SK-N-SH treated with all-trans-retinoic acid at 6 μM for 48 hours (cell line): ENCODE results near the gene ZNF91.

Experiments used
- ARNTL ChIP-seq: fragments of 450-650 bp; formaldehyde crosslinking; IDR thresholded peaks from 2 replicates; pipeline ENCODE4 v1.5.0; 2020; ENCODE audit warnings: low read depth, mild to moderate bottlenecking, moderate library complexity, borderline replicate concordance
- BACH2 ChIP-seq: fragments of 250-450 bp; sonication (Bioruptor Pico); IDR thresholded peaks from 2 replicates; pipeline ENCODE4 v1.9.0; 2021; ENCODE audit warnings: mild to moderate bottlenecking, borderline replicate concordance
- ESRRG ChIP-seq: fragments of 250-450 bp; sonication (Bioruptor Pico); IDR thresholded peaks from 2 replicates; pipeline ENCODE4 v1.6.1; 2021; ENCODE audit warnings: mild to moderate bottlenecking
- GLIS3 ChIP-seq: fragments of 250-450 bp; sonication (Bioruptor Pico); IDR thresholded peaks from 2 replicates; pipeline ENCODE4 v1.5.0; 2020; ENCODE audit warnings: mild to moderate bottlenecking, moderate library complexity
- RARB ChIP-seq: fragments of 250-450 bp; sonication (Bioruptor Pico); IDR thresholded peaks from 2 replicates; pipeline ENCODE4 v1.8.0; 2021; ENCODE audit warnings: mild to moderate bottlenecking, moderate library complexity
- TCF4 ChIP-seq: fragments of 250-450 bp; sonication (Bioruptor Pico); IDR thresholded peaks from 2 replicates; pipeline ENCODE4 v1.8.0; 2021; ENCODE audit warnings: mild to moderate bottlenecking, moderate library complexity, borderline replicate concordance
- ZFP3 ChIP-seq: fragments of 250-450 bp; sonication (Bioruptor Pico); IDR thresholded peaks from 2 replicates; pipeline ENCODE4 v1.5.0; 2020; ENCODE audit warnings: mild to moderate bottlenecking, moderate library complexity
- ZFP30 ChIP-seq: fragments of 450-650 bp; formaldehyde crosslinking; IDR thresholded peaks from 2 replicates; pipeline ENCODE4 v1.5.0; 2022; ENCODE audit warnings: mild to moderate bottlenecking, moderate library complexity
- ZNF70 ChIP-seq: fragments of 450-650 bp; formaldehyde crosslinking; IDR thresholded peaks from 2 replicates; pipeline ENCODE4 v1.5.0; 2020; ENCODE audit warnings: mild to moderate bottlenecking, moderate library complexity
- TF ChIP-seq, protein P1 (sequence below): fragments of 250-450 bp; sonication (Bioruptor Pico); IDR thresholded peaks from 2 replicates; pipeline ENCODE4 v1.5.1; 2020; ENCODE audit warnings: low read depth, mild to moderate bottlenecking, moderate library complexity
- TF ChIP-seq, protein P2 (sequence below): fragments of 250-450 bp; sonication (Bioruptor Pico); IDR thresholded peaks from 2 replicates; pipeline ENCODE4 v1.8.0; 2021; ENCODE audit warnings: low read depth, mild to moderate bottlenecking, moderate library complexity, borderline replicate concordance

DNA sequence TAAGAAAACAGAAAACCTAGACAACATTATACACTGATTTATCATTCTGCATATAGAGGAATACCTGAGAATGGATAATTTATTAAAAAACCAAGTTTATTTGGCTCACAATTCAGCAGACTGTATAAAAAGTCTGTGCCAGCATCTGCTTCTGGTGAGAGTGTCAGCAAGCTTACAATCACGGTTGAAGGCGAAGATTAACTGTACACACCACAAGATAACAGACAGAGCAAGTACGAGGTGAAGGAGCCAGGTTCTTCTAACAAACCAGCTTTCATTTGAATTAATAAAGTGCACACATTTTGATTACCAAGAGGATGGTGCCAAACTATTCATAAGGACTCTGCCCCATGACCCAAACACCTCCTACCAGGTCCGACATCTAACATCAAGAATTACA, 28.8 kb downstream of the ZNF91 start:
- TF ChIP-seq GLIS3 (CRISPR knock-in tag) (no peak), ARNTL (CRISPR knock-in tag) (no peak), BACH2 (no peak), ESRRG (CRISPR knock-in tag) (no peak), TCF4 (CRISPR knock-in tag) (no peak), RARB (CRISPR knock-in tag) (no peak), ZNF70 (CRISPR knock-in tag) (no peak), ZFP30 (no peak), ZFP3 (no peak)
- TF ChIP-seq, protein P1, sequence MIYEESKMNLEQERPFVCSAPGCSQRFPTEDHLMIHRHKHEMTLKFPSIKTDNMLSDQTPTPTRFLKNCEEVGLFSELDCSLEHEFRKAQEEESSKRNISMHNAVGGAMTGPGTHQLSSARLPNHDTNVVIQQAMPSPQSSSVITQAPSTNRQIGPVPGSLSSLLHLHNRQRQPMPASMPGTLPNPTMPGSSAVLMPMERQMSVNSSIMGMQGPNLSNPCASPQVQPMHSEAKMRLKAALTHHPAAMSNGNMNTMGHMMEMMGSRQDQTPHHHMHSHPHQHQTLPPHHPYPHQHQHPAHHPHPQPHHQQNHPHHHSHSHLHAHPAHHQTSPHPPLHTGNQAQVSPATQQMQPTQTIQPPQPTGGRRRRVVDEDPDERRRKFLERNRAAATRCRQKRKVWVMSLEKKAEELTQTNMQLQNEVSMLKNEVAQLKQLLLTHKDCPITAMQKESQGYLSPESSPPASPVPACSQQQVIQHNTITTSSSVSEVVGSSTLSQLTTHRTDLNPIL (CRISPR knock-in tag), result no peak
- TF ChIP-seq, protein P2, sequence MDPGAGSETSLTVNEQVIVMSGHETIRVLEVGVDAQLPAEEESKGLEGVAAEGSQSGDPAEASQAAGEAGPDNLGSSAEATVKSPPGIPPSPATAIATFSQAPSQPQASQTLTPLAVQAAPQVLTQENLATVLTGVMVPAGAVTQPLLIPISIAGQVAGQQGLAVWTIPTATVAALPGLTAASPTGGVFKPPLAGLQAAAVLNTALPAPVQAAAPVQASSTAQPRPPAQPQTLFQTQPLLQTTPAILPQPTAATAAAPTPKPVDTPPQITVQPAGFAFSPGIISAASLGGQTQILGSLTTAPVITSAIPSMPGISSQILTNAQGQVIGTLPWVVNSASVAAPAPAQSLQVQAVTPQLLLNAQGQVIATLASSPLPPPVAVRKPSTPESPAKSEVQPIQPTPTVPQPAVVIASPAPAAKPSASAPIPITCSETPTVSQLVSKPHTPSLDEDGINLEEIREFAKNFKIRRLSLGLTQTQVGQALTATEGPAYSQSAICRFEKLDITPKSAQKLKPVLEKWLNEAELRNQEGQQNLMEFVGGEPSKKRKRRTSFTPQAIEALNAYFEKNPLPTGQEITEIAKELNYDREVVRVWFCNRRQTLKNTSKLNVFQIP, result no peak
